Calu3 (cell line): ENCODE measurements around the gene ABCA4. TPM values are rescaled to one million over a fixed set of nuclear protein-coding genes. Genes with fewer than 3 reads are reported as not detected.

Experiments used
- BruUV-seq: library from RNA; stranded (reverse); fragments of 400-500 nt; replicated peaks from 2 replicates; lab custom pipeline; 2021; lab: Mats Ljungman, UMichigan
- CTCF ChIA-PET: fragments of 300-600 bp; sonication (Branson Sonifier 250); formaldehyde crosslinking; loops from one replicate; lab custom pipeline; 2022; ENCODE audit warnings: antibody characterized with exemption; lab: Charles Lee
- DNase-seq: peaks from one replicate; pipeline ENCODE4 v3.0.0; 2022
- H3K27ac Mint-ChIP-seq: one replicate; pipeline ENCODE4 v1.8.0; 2022; ENCODE audit warnings: mixed read lengths; ENCODE audit not compliant: unreplicated experiment
- H3K27me3 Mint-ChIP-seq: one replicate; pipeline ENCODE4 v1.8.0; 2022; ENCODE audit warnings: mixed read lengths; ENCODE audit not compliant: unreplicated experiment
- H3K36me3 Mint-ChIP-seq: one replicate; pipeline ENCODE4 v1.8.0; 2022; ENCODE audit warnings: mild to moderate bottlenecking, moderate library complexity, mixed read lengths; ENCODE audit not compliant: insufficient read depth, unreplicated experiment
- H3K4me1 Mint-ChIP-seq: one replicate; pipeline ENCODE4 v1.8.0; 2022; ENCODE audit warnings: mild to moderate bottlenecking, low read depth, mixed read lengths; ENCODE audit not compliant: unreplicated experiment
- H3K4me3 Mint-ChIP-seq: one replicate; pipeline ENCODE4 v1.8.0; 2022; ENCODE audit warnings: mild to moderate bottlenecking, low read depth, moderate library complexity, mixed read lengths; ENCODE audit not compliant: unreplicated experiment
- H3K9me3 Mint-ChIP-seq: one replicate; pipeline ENCODE4 v1.8.0; 2022; ENCODE audit warnings: low read depth, mixed read lengths; ENCODE audit not compliant: unreplicated experiment
- CTCF ChIP-seq: fragments of 200-600 bp; IDR thresholded peaks from one replicate; pipeline ENCODE4 v1.8.0; 2022; ENCODE audit warnings: antibody characterized with exemption; ENCODE audit not compliant: unreplicated experiment
- intact Hi-C: fragments of 100-400 bp; cut with micrococcal nuclease; formaldehyde crosslinking; loops from one replicate; pipeline ENCODE4 v1.10.0; 2022; ENCODE audit not compliant: unreplicated experiment
- total RNA-seq: library from RNA; stranded (reverse); gene quantifications from 2 replicates; pipeline ENCODE4 v1.2.3, GENCODE V29; 2022

Gene ABCA4
- total RNA-seq, 1 experiment from 2014 or later: 0.31 TPM

DNA sequence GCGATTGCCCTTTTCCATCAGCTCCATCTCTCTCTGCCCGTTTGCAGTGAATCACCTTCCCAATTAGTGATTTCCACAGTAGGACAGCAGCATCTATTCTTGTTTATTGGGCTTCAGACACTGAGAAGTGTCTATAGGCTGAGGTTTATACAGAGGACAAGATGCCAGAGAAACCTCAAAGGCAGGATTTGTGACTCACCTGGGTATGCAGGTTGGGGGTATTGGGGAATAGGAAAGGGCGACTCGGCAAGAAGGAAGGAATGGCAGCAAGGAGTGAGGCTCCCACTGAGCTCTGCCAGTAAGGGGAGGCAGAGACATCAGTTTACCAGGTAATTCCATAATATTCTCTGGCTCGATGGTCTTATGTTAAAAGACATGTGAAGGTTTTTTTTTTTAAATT lies 25.3 kb upstream of the ABCA4 start:
- H3K4me1 Mint-ChIP-seq: no peaks in the 10 kb centered on the region
- CTCF ChIA-PET: interaction anchor here (0.6 kb wide), 1 partner anchor 83 kb away, joined by 3 read pairs; no protein-coding TSS in a partner anchor
- no peaks in the 10 kb centered on the region for H3K9me3 Mint-ChIP-seq
- H3K36me3 Mint-ChIP-seq: no peaks in the 10 kb centered on the region
- no peak overlapping the region for H3K27ac Mint-ChIP-seq
- H3K27me3 Mint-ChIP-seq: no peaks in the 10 kb centered on the region
- intact Hi-C loops: no loop called here
- TF ChIP-seq CTCF: no peak
- no TSS peak for BruUV-seq
- H3K4me3 Mint-ChIP-seq: no peak overlapping the region
- DNase-seq: no peak

DNA sequence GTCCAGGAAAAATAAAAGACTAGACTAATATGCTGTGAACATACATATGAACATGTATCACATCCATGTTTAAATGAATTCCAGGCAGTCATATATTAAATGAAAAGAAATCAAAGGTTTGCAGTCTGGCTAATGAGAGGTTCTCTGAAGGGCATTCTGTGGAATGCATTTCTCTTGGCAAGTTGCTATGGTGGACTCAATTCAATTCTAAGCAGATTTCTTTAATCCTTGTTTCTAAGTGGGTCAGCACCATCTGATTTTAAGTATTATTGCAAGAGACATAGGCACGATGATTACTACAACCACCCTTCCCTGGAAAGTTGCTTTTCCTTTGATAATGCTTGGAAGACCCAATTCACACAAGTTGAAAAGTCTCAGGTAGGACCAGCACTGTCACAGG lies 23.9 kb upstream of the ABCA4 start:
- no peak for DNase-seq
- intact Hi-C loops: no loop called here
- CTCF ChIA-PET: no interaction called here
- Mint-ChIP-seq H3K36me3 (no peaks in the 10 kb centered on the region), H3K4me3 (no peak overlapping the region), H3K27ac (no peak overlapping the region), H3K27me3 (no peaks in the 10 kb centered on the region), H3K4me1 (no peaks in the 10 kb centered on the region), H3K9me3 (no peaks in the 10 kb centered on the region)
- TF ChIP-seq CTCF: no peak
- no TSS peak for BruUV-seq

DNA sequence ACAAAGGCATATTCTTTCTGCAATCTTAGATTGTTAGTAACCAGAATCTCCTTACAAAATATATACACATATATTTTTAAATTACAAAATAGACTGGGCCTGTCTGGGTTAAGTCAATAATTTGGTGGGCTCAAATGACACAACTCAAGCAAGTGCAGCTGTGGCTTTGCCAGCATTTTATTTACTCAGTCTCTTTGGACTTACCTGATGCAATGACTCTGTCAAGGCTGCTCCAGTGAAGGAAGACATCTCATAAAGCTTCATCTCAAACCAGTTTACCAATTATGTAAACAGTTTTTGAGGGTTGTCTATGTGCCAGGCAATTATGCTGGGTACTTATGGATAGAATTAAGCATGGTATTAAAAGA lies 22.8 kb upstream of the ABCA4 start:
- peaks cover 3% of the 10 kb centered on the region for H3K9me3 Mint-ChIP-seq
- intact Hi-C loops: no loop called here
- H3K4me3 Mint-ChIP-seq: no peak overlapping the region
- no peaks in the 10 kb centered on the region for H3K4me1 Mint-ChIP-seq
- TF ChIP-seq CTCF: no peak
- H3K27me3 Mint-ChIP-seq: no peaks in the 10 kb centered on the region
- H3K36me3 Mint-ChIP-seq: no peaks in the 10 kb centered on the region
- CTCF ChIA-PET: no interaction called here
- DNase-seq: no peak
- no peak overlapping the region for H3K27ac Mint-ChIP-seq
- BruUV-seq: no TSS peak

GRCh38 chr1:94143173-94143808 lies 22.3 kb upstream of the ABCA4 start:
- Mint-ChIP-seq H3K27ac (no peak overlapping the region), H3K36me3 (no peaks in the 10 kb centered on the region), H3K9me3 (peaks cover 3% of the 10 kb centered on the region), H3K27me3 (no peaks in the 10 kb centered on the region), H3K4me1 (no peaks in the 10 kb centered on the region), H3K4me3 (no peak overlapping the region)
- CTCF ChIA-PET: no interaction called here
- no peak for TF ChIP-seq CTCF
- intact Hi-C loops: no loop called here
- DNase-seq: no peak
- no TSS peak for BruUV-seq
